Measurements from ENCODE around the gene GDA. TPM values are rescaled to one million over a fixed set of nuclear protein-coding genes. Genes with fewer than 3 reads are reported as not detected.

GDA gene
- total RNA-seq, 1 experiment from 2014 or later = 24.3 TPM

- Mint-ChIP-seq H3K36me3 (ENCODE audit: insufficient read depth, unreplicated experiment) (no peaks in the 10 kb centered on the region), H3K9me3 (ENCODE audit: low read depth, unreplicated experiment) (no peaks in the 10 kb centered on the region), H3K4me3 (ENCODE audit: low read depth, unreplicated experiment) (no peak overlapping the region), H3K4me1 (ENCODE audit: low read depth, unreplicated experiment) (peaks cover 10% of the 10 kb centered on the region), H3K27ac (ENCODE audit: unreplicated experiment) (no peak overlapping the region), H3K27me3 (ENCODE audit: unreplicated experiment) (no peaks in the 10 kb centered on the region)
- peak; percentile 34 for DNase-seq
- intact Hi-C loops (cut with micrococcal nuclease; ENCODE audit: unreplicated experiment) = loop anchor here (1.0 to 10.0 kb wide), 3 partner anchors 68 to 621 kb away; no protein-coding TSS in a partner anchor
- CTCF ChIA-PET = interaction anchor here (0.7 to 1.4 kb wide), 3 partner anchors 16 to 164 kb away, joined by 3 to 4 read pairs (median 3); partner anchors contain the start of gene ZFAND5
- BruUV-seq (replicated peaks) = no TSS peak
- peak; percentile 61 for TF ChIP-seq CTCF (IDR thresholded peaks at IDR 0.05; ENCODE audit: unreplicated experiment)
Measured at GRCh38 chr9:72203205-72203803, 54.1 kb downstream of the GDA start.

DNA sequence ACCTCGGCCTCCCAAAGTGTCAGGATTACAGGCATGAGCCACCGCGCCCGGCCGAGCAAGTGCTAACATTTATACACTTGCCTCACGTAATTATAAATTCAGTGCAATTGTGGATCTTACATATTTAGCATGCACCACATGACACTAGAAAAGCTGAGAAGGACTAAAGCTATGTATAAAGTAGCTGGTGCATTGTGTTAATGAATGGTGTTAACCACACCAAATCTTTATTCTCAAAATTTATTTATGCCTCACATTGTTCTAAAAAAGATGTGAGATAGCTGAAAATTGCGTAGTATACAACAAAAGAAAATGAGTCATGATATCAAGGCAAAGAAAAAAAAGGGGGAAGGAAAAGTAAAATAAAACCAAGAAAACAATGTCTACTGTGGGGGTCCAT lies 54.8 kb downstream of the GDA start:
- Mint-ChIP-seq H3K27me3 (ENCODE audit: unreplicated experiment) (no peaks in the 10 kb centered on the region), H3K4me3 (ENCODE audit: low read depth, unreplicated experiment) (no peak overlapping the region), H3K9me3 (ENCODE audit: low read depth, unreplicated experiment) (no peaks in the 10 kb centered on the region), H3K27ac (ENCODE audit: unreplicated experiment) (no peak overlapping the region), H3K36me3 (ENCODE audit: insufficient read depth, unreplicated experiment) (peaks cover under 1% of the 10 kb centered on the region), H3K4me1 (ENCODE audit: low read depth, unreplicated experiment) (peaks cover 10% of the 10 kb centered on the region)
- no peak for TF ChIP-seq CTCF (IDR thresholded peaks at IDR 0.05; ENCODE audit: unreplicated experiment)
- DNase-seq = no peak
- CTCF ChIA-PET = no interaction called here
- intact Hi-C loops (cut with micrococcal nuclease; ENCODE audit: unreplicated experiment) = loop anchor here (5.0 to 10.0 kb wide), 2 partner anchors 167 to 621 kb away; no protein-coding TSS in a partner anchor
- BruUV-seq (replicated peaks) = no TSS peak

DNA sequence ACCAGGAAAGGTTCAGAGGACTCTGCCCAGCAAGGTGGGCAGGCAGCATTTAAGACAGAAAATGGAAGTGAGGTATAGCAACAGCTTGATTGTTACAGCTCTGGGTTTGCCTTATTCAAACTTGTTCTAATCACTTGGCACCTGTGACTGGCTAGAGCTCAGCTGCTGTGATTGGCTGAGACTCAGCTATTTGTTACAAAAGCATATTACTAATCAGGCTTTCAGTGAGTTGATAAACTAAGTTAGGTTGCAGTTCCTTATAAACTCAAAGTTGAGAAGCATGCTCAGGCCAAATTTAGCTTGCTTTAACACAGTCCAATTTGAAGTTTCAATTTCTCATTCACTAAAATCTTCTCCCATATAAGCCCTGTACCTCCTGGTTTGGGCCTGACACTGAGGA lies 56.3 kb downstream of the GDA start:
- no TSS peak for BruUV-seq (replicated peaks)
- CTCF ChIA-PET = interaction anchor here (0.5 to 1.4 kb wide), 5 partner anchors 67 to 547 kb away, joined by 3 to 12 read pairs (median 5); no protein-coding TSS in a partner anchor
- H3K4me1 Mint-ChIP-seq (ENCODE audit: low read depth, unreplicated experiment) = peaks cover 10% of the 10 kb centered on the region

GRCh38 chr9:72207278-72207677 lies 58.0 kb downstream of the GDA start:
- no peak for TF ChIP-seq CTCF (IDR thresholded peaks at IDR 0.05; ENCODE audit: unreplicated experiment)
- no peak overlapping the region for H3K4me3 Mint-ChIP-seq (ENCODE audit: low read depth, unreplicated experiment)
- no TSS peak for BruUV-seq (replicated peaks)
- CTCF ChIA-PET = no interaction called here
- DNase-seq = no peak
- H3K27me3 Mint-ChIP-seq (ENCODE audit: unreplicated experiment) = no peaks in the 10 kb centered on the region
- intact Hi-C loops (cut with micrococcal nuclease; ENCODE audit: unreplicated experiment) = loop anchor here (10.0 kb wide), 1 partner anchor 618 kb away; no protein-coding TSS in a partner anchor
- peak overlapping the region; percentile 6 for H3K27ac Mint-ChIP-seq (ENCODE audit: unreplicated experiment)
- no peaks in the 10 kb centered on the region for H3K9me3 Mint-ChIP-seq (ENCODE audit: low read depth, unreplicated experiment)
- H3K4me1 Mint-ChIP-seq (ENCODE audit: low read depth, unreplicated experiment) = peaks cover 10% of the 10 kb centered on the region
- peaks cover 13% of the 10 kb centered on the region for H3K36me3 Mint-ChIP-seq (ENCODE audit: insufficient read depth, unreplicated experiment)

More for the DNA sequence above, 56.3 kb downstream of the GDA start:
- Mint-ChIP-seq H3K27me3 (ENCODE audit: unreplicated experiment) (no peaks in the 10 kb centered on the region), H3K27ac (ENCODE audit: unreplicated experiment) (no peak overlapping the region), H3K36me3 (ENCODE audit: insufficient read depth, unreplicated experiment) (peaks cover 6% of the 10 kb centered on the region), H3K4me3 (ENCODE audit: low read depth, unreplicated experiment) (no peak overlapping the region), H3K9me3 (ENCODE audit: low read depth, unreplicated experiment) (no peaks in the 10 kb centered on the region)
- TF ChIP-seq CTCF (IDR thresholded peaks at IDR 0.05; ENCODE audit: unreplicated experiment) = no peak
- intact Hi-C loops (cut with micrococcal nuclease; ENCODE audit: unreplicated experiment) = loop anchor here (10.0 kb wide), 1 partner anchor 619 kb away; no protein-coding TSS in a partner anchor
- DNase-seq = no peak

All from Calu3 (cell line).